ENCODE measurements around the gene AGBL5. TPM values are rescaled to one million over a fixed set of nuclear protein-coding genes. Genes with fewer than 3 reads are reported as not detected.

AGBL5 gene
- total RNA-seq, 2 donors from 2014 or later: 56.9 to 76.1 TPM

GRCh38 chr2:27024188-27024587 is 27.3 kb upstream of the AGBL5 start:
- Mint-ChIP-seq H3K4me3 (no peak overlapping the region), H3K36me3 (ENCODE audit: low read depth) (peaks cover 2% of the 10 kb centered on the region), H3K27ac (no peak overlapping the region), H3K9me3 (no peaks in the 10 kb centered on the region), H3K4me1 (no peaks in the 10 kb centered on the region), H3K27me3 (ENCODE audit: insufficient read depth) (no peaks in the 10 kb centered on the region)
- Histone ChIP-seq H3K27ac (ENCODE audit: low read depth, low read length) (no peak overlapping the region), H3K36me3 (ENCODE audit: control insufficient read depth, insufficient read depth, low read length) (peaks cover 12% of the 10 kb centered on the region), H3K4me3 (ENCODE audit: low read length) (no peak overlapping the region), H3K4me1 (ENCODE audit: control insufficient read depth, insufficient read depth, low read length) (no peaks in the 10 kb centered on the region), H3K9me3 (ENCODE audit: control insufficient read depth, low read length) (no peaks in the 10 kb centered on the region), H3K27me3 (ENCODE audit: control insufficient read depth, insufficient read depth, low read length, poor library complexity, severe bottlenecking) (no peaks in the 10 kb centered on the region), H3K9ac (ENCODE audit: extremely low read depth, low read length, poor library complexity, severe bottlenecking) (no peak overlapping the region)
- DNase-seq: peak; percentile 92
- WGBS, 2 experiments (ENCODE audit: insufficient coverage in 1 of 2, insufficient read length in 1 of 2): 82 to 88% methylated on average over 13 to 18 of the region's 18 CpGs
- TF ChIP-seq CTCF (conservative IDR thresholded peaks at IDR 0.05): peak; percentile 77

- H3K9me3 Mint-ChIP-seq: no peaks in the 10 kb centered on the region
- no peak overlapping the region for H3K27ac Mint-ChIP-seq
Observed at GRCh38 chr2:27024812-27025211, 26.7 kb upstream of the AGBL5 start.

GRCh38 chr2:27025281-27025800 is 26.1 kb upstream of the AGBL5 start:
- Mint-ChIP-seq H3K4me1 (no peaks in the 10 kb centered on the region), H3K36me3 (ENCODE audit: low read depth) (peaks cover 2% of the 10 kb centered on the region), H3K9me3 (no peaks in the 10 kb centered on the region), H3K27me3 (ENCODE audit: insufficient read depth) (no peaks in the 10 kb centered on the region), H3K4me3 (no peak overlapping the region), H3K27ac (no peak overlapping the region)
- Histone ChIP-seq H3K36me3 (ENCODE audit: control insufficient read depth, insufficient read depth, low read length) (peaks cover 17% of the 10 kb centered on the region), H3K4me3 (ENCODE audit: low read length) (no peak overlapping the region), H3K9ac (ENCODE audit: extremely low read depth, low read length, poor library complexity, severe bottlenecking) (no peak overlapping the region), H3K27me3 (ENCODE audit: control insufficient read depth, insufficient read depth, low read length, poor library complexity, severe bottlenecking) (no peaks in the 10 kb centered on the region), H3K27ac (ENCODE audit: low read depth, low read length) (no peak overlapping the region), H3K9me3 (ENCODE audit: control insufficient read depth, low read length) (no peaks in the 10 kb centered on the region), H3K4me1 (ENCODE audit: control insufficient read depth, insufficient read depth, low read length) (no peaks in the 10 kb centered on the region)
- WGBS, 2 experiments (ENCODE audit: insufficient coverage in 1 of 2, insufficient read length in 1 of 2): 93 to 97% methylated on average over 6 to 13 of the region's 13 CpGs
- DNase-seq: no peak
- TF ChIP-seq CTCF (conservative IDR thresholded peaks at IDR 0.05): no peak

More at GRCh38 chr2:27024812-27025211, 26.7 kb upstream of the AGBL5 start:
- H3K36me3 Mint-ChIP-seq (ENCODE audit: low read depth): peaks cover 2% of the 10 kb centered on the region
- WGBS, 2 experiments (ENCODE audit: insufficient coverage in 1 of 2, insufficient read length in 1 of 2): 94 to 95% methylated on average over 8 to 12 of the region's 12 CpGs
- no peaks in the 10 kb centered on the region for H3K4me1 Mint-ChIP-seq
- H3K27me3 Mint-ChIP-seq (ENCODE audit: insufficient read depth): no peaks in the 10 kb centered on the region
- H3K4me3 ChIP-seq (ENCODE audit: low read length): no peak overlapping the region
- no peaks in the 10 kb centered on the region for H3K27me3 ChIP-seq (ENCODE audit: control insufficient read depth, insufficient read depth, low read length, poor library complexity, severe bottlenecking)
- peak; percentile 67 for DNase-seq
- H3K9me3 ChIP-seq (ENCODE audit: control insufficient read depth, low read length): no peaks in the 10 kb centered on the region
- H3K27ac ChIP-seq (ENCODE audit: low read depth, low read length): no peak overlapping the region
- peak; percentile 50 for TF ChIP-seq CTCF (conservative IDR thresholded peaks at IDR 0.05)
- no peaks in the 10 kb centered on the region for H3K4me1 ChIP-seq (ENCODE audit: control insufficient read depth, insufficient read depth, low read length)
- peaks cover 15% of the 10 kb centered on the region for H3K36me3 ChIP-seq (ENCODE audit: control insufficient read depth, insufficient read depth, low read length)
- H3K9ac ChIP-seq (ENCODE audit: extremely low read depth, low read length, poor library complexity, severe bottlenecking): no peak overlapping the region
- no peak overlapping the region for H3K4me3 Mint-ChIP-seq

Data from endodermal cell (in vitro differentiated cells).